HL-60 (cell line): ENCODE measurements around the gene TRIM40.

Source experiments
- POLR2AphosphoS5 ChIP-seq: IDR thresholded peaks from 2 replicates; pipeline ENCODE4 v1.6.1; 2012; ENCODE audit warnings: low read depth
- TF ChIP-seq, protein P1 (sequence below): IDR thresholded peaks from one replicate; pipeline ENCODE4 v1.5.1; 2011; ENCODE audit warnings: low read length, control low read depth, inconsistent platforms; ENCODE audit not compliant: insufficient read depth

DNA sequence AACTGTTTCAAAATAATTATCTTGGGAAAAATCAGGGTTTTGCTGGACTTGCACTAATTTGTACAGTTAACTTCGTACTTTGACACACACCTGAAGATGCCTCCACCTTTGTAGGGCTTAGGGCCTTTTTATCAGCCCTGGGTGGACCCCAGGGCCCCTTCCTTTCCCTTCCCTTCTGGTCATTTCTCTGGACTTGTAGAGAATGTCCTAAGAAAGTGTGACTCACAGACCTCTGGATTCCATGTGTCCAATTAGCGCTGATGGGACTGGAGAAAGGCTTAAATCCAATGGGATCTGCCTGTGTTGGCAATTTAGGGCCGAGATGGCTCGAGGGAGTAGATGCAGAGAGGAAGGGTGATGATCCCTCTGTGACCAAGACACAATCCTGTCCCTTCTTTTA lies 36.7 kb downstream of the TRIM40 start:
- TF ChIP-seq, protein P1, sequence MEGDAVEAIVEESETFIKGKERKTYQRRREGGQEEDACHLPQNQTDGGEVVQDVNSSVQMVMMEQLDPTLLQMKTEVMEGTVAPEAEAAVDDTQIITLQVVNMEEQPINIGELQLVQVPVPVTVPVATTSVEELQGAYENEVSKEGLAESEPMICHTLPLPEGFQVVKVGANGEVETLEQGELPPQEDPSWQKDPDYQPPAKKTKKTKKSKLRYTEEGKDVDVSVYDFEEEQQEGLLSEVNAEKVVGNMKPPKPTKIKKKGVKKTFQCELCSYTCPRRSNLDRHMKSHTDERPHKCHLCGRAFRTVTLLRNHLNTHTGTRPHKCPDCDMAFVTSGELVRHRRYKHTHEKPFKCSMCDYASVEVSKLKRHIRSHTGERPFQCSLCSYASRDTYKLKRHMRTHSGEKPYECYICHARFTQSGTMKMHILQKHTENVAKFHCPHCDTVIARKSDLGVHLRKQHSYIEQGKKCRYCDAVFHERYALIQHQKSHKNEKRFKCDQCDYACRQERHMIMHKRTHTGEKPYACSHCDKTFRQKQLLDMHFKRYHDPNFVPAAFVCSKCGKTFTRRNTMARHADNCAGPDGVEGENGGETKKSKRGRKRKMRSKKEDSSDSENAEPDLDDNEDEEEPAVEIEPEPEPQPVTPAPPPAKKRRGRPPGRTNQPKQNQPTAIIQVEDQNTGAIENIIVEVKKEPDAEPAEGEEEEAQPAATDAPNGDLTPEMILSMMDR: no peak
- no peak for TF ChIP-seq POLR2AphosphoS5
